Measurements from ENCODE around the gene C9orf40.

DNA sequence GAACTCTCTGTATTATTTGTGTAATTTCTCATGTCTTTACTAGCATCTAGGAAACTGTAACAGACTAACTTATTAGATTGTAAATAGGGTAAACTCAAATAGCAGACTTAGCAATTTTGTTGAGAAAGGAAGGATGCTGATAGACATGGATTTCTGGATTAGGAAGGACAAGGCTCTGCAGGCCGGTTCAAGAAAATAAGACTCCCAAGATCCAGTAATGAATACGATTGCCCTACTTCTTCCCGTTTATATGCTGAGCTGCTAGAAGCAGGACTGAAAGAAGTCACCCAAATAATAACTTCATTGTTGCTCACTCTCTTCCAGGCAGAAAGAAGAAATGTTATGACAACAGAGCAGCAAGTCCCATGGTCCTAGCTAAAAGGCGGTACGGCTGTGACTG, 22.8 kb upstream of the C9orf40 start:
- TF ChIP-seq EZH2 (IDR thresholded peaks at IDR 0.05; ENCODE audit: low read length): no peak
- TF ChIP-seq, protein P1, sequence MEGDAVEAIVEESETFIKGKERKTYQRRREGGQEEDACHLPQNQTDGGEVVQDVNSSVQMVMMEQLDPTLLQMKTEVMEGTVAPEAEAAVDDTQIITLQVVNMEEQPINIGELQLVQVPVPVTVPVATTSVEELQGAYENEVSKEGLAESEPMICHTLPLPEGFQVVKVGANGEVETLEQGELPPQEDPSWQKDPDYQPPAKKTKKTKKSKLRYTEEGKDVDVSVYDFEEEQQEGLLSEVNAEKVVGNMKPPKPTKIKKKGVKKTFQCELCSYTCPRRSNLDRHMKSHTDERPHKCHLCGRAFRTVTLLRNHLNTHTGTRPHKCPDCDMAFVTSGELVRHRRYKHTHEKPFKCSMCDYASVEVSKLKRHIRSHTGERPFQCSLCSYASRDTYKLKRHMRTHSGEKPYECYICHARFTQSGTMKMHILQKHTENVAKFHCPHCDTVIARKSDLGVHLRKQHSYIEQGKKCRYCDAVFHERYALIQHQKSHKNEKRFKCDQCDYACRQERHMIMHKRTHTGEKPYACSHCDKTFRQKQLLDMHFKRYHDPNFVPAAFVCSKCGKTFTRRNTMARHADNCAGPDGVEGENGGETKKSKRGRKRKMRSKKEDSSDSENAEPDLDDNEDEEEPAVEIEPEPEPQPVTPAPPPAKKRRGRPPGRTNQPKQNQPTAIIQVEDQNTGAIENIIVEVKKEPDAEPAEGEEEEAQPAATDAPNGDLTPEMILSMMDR (optimal IDR thresholded peaks at IDR 0.05 in 1 of 3, IDR thresholded peaks at IDR 0.05 in 1 of 3, conservative IDR thresholded peaks at IDR 0.05 in 1 of 3; ENCODE audit: extremely low read depth in 1 of 3, insufficient read depth in 2 of 3, low read length in 3 of 3): no peak

Data from keratinocyte (primary cell).